HepG2 (cell line): Measurements from ENCODE around the gene MLANA. TPM values are rescaled to one million over a fixed set of nuclear protein-coding genes. Genes with fewer than 3 reads are reported as not detected.

Source experiments
- ATF1 ChIP-seq: IDR thresholded peaks from 2 replicates; pipeline ENCODE4 v1.6.1; 2016; ENCODE audit warnings: mild to moderate bottlenecking, control low read depth
- FOXA1 ChIP-seq, 2 experiments: fragments of 450-650 bp in 1 of 2; sonication (generic) in 1 of 2; formaldehyde crosslinking in 1 of 2; IDR thresholded peaks; 2 replicates each; pipeline versions ENCODE4 v1.4.0 to v1.6.1; 2016 to 2020; ENCODE audit warnings: missing genetic modification reagents in 1 of 2
- FOXK1 ChIP-seq: sonication (generic); formaldehyde crosslinking; IDR thresholded peaks from 2 replicates; pipeline ENCODE4 v1.4.0; 2020; ENCODE audit warnings: low read depth, missing genetic modification reagents, borderline replicate concordance
- HMGA1 ChIP-seq: sonication (generic); formaldehyde crosslinking; conservative IDR thresholded peaks from 2 replicates; pipeline ENCODE4 v1.4.0; 2020; ENCODE audit warnings: missing genetic modification reagents
- RBM39 ChIP-seq: fragments of 200-400 bp; formaldehyde crosslinking; IDR thresholded peaks from one replicate; pipeline ENCODE4 v1.6.1; 2018; ENCODE audit warnings: antibody characterized with exemption, mild to moderate bottlenecking, low read depth, low read length; ENCODE audit not compliant: poor library complexity, severe bottlenecking
- REL ChIP-seq: sonication (generic); formaldehyde crosslinking; conservative IDR thresholded peaks from 2 replicates; pipeline ENCODE4 v1.8.0; 2022; ENCODE audit warnings: mild to moderate bottlenecking, missing genetic modification reagents, moderate library complexity
- SETDB1 ChIP-seq: sonication (generic); formaldehyde crosslinking; IDR thresholded peaks from 2 replicates; pipeline ENCODE4 v1.5.1; 2020; ENCODE audit warnings: missing genetic modification reagents, mild to moderate bottlenecking, borderline replicate concordance
- SMARCE1 ChIP-seq: fragments of 450-650 bp; IDR thresholded peaks from 2 replicates; pipeline ENCODE4 v1.6.1; 2017; ENCODE audit warnings: borderline replicate concordance
- SMYD3 ChIP-seq: sonication (generic); formaldehyde crosslinking; IDR thresholded peaks from 2 replicates; pipeline ENCODE4 v1.8.1; 2023; ENCODE audit warnings: mild to moderate bottlenecking, missing genetic modification reagents
- SOX13 ChIP-seq, 3 experiments: fragments of 450-650 bp in 1 of 3; sonication (generic) in 1 of 3; formaldehyde crosslinking in 1 of 3; IDR thresholded peaks in 2 of 3; conservative IDR thresholded peaks in 1 of 3; 2 replicates each; pipeline versions ENCODE4 v1.5.0 to v1.6.1; 2016 to 2020; ENCODE audit warnings: antibody characterized with exemption in 1 of 3, mild to moderate bottlenecking in 1 of 3, missing compliant biosample characterization in 1 of 3, missing genetic modification reagents in 1 of 3, moderate library complexity in 1 of 3
- TGIF2 ChIP-seq: IDR thresholded peaks from 2 replicates; pipeline ENCODE4 v1.6.1; 2016; ENCODE audit warnings: control low read depth, missing compliant biosample characterization
- ZFP36 ChIP-seq: fragments of 150-350 bp; IDR thresholded peaks from 2 replicates; pipeline ENCODE4 v1.6.1; 2018; ENCODE audit warnings: borderline replicate concordance, low read length, low read depth; ENCODE audit not compliant: partially characterized antibody
- ZFX ChIP-seq: sonication (generic); formaldehyde crosslinking; IDR thresholded peaks from 2 replicates; pipeline ENCODE4 v1.4.0; 2020; ENCODE audit warnings: mild to moderate bottlenecking, low read depth, missing genetic modification reagents, moderate library complexity
- ZNF124 ChIP-seq: sonication (generic); formaldehyde crosslinking; IDR thresholded peaks from 2 replicates; pipeline ENCODE4 v1.4.0; 2020; ENCODE audit warnings: missing genetic modification reagents
- ZNF577 ChIP-seq: sonication (generic); formaldehyde crosslinking; IDR thresholded peaks from 2 replicates; pipeline ENCODE4 v1.4.0; 2020; ENCODE audit warnings: mild to moderate bottlenecking, low read depth, missing genetic modification reagents, borderline replicate concordance
- ZNF614 ChIP-seq: IDR thresholded peaks from 2 replicates; pipeline ENCODE4 v1.6.1; 2018; ENCODE audit warnings: missing biosample characterization, missing genetic modification reagents, inconsistent platforms, borderline replicate concordance
- polyA plus RNA-seq, 8 experiments: library from polyadenylated mRNA; depleted of rRNA in 3 of 8; stranded (reverse) in 7 of 8; unstranded in 1 of 8; fragments of >200 nt; fragmentation: Illumina TruSeq in 4 of 8; extraction: Trizol in 4 of 8; gene quantifications; 2 replicates each; pipeline versions ENCODE4 v1.2.1 to v1.2.3, GENCODE V29; 2011 to 2016; ENCODE audit warnings: low read depth in 4 of 8, missing spikeins in 1 of 8, mixed read lengths in 1 of 8; ENCODE audit not compliant: insufficient read depth in 1 of 8
- total RNA-seq, 5 experiments: library from RNA; depleted of rRNA; stranded (reverse); fragments of >200 nt; fragmentation: Illumina TruSeq; extraction: Trizol; gene quantifications; 2 replicates each; pipeline ENCODE4 v1.2.3, GENCODE V29; 2016; ENCODE audit warnings: low read depth in 1 of 5
- TF ChIP-seq, protein P1 (sequence below): sonication (generic); formaldehyde crosslinking; IDR thresholded peaks from 2 replicates; pipeline ENCODE4 v1.4.0; 2020; ENCODE audit warnings: missing genetic modification reagents, borderline replicate concordance
- TF ChIP-seq, protein P2 (sequence below): sonication (generic); formaldehyde crosslinking; IDR thresholded peaks from 2 replicates; pipeline ENCODE4 v1.4.0; 2020; ENCODE audit warnings: missing genetic modification reagents, low read depth, mild to moderate bottlenecking, borderline replicate concordance
- TF ChIP-seq, protein P3 (sequence below): sonication (generic); formaldehyde crosslinking; IDR thresholded peaks from 2 replicates; pipeline ENCODE4 v1.9.0; 2021; ENCODE audit warnings: missing genetic modification reagents, mild to moderate bottlenecking, borderline replicate concordance
- TF ChIP-seq, protein P4 (sequence below): sonication (generic); formaldehyde crosslinking; IDR thresholded peaks from 2 replicates; pipeline ENCODE4 v1.5.0; 2020; ENCODE audit warnings: missing genetic modification reagents
- TF ChIP-seq, protein P5 (sequence below): sonication (generic); formaldehyde crosslinking; IDR thresholded peaks from 2 replicates; pipeline ENCODE4 v1.9.0; 2021; ENCODE audit warnings: missing genetic modification reagents, mild to moderate bottlenecking, borderline replicate concordance

The MLANA gene
- total and polyA plus RNA-seq, 2 of the 13 experiments (the other 11 are each of a cell fraction or from before 2014, with no cell fraction given): 0.11 to 0.18 TPM

DNA sequence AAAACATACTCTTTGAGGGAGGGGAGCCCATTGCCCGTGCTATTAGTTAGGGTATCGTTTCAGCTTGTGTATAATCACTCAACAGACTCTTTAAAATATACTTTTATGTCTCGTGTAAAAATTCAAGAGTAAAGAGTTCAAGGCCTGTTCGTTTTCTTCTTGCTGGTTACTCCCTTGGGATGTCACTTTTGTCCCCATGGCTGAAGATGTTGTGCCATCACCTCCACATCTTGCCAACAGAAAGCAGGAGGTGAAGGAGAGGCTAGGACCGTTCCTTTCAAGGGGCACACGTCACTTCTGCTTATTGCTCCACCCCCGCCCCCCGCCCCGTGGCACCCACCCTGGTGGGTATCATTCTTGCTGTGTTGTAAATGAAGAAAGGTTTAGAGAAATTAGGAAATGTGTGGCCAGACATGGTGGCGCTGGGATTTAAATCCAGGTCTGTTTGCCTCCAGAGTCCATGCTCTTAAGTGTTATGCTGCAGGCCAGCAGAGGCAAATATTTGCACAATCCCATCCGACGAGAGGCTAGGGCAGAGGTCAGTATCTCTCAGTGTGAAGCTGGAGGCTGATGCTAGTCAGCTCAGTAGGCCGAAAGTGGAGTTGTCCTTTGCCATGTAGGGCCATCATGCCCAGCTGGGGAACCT is 3.0 kb downstream of the MLANA start (continued):
- no peak for TF ChIP-seq REL (CRISPR knock-in tag)
- TF ChIP-seq, protein P1, sequence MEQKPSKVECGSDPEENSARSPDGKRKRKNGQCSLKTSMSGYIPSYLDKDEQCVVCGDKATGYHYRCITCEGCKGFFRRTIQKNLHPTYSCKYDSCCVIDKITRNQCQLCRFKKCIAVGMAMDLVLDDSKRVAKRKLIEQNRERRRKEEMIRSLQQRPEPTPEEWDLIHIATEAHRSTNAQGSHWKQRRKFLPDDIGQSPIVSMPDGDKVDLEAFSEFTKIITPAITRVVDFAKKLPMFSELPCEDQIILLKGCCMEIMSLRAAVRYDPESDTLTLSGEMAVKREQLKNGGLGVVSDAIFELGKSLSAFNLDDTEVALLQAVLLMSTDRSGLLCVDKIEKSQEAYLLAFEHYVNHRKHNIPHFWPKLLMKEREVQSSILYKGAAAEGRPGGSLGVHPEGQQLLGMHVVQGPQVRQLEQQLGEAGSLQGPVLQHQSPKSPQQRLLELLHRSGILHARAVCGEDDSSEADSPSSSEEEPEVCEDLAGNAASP (CRISPR knock-in tag): peak; percentile 66; the same call in 1 of the 2 replicates
- no peak for TF ChIP-seq FOXA1 (IDR thresholded peaks at IDR 0.05)
- peak; percentile 83 for TF ChIP-seq FOXA1 (CRISPR knock-in tag; IDR thresholded peaks at IDR 0.05)
- TF ChIP-seq ATF1 (CRISPR knock-in tag): no peak
- no peak for TF ChIP-seq SMARCE1
- TF ChIP-seq, protein P2, sequence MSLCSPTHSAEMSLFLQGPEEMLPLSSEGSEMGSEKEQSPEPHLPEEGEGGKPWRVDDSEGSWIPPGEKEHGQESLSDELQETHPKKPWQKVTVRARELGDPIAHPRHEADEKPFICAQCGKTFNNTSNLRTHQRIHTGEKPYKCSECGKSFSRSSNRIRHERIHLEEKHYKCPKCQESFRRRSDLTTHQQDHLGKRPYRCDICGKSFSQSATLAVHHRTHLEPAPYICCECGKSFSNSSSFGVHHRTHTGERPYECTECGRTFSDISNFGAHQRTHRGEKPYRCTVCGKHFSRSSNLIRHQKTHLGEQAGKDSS (CRISPR knock-in tag): peak; percentile 60; the same call in 1 of the 2 replicates
- TF ChIP-seq, protein P3, sequence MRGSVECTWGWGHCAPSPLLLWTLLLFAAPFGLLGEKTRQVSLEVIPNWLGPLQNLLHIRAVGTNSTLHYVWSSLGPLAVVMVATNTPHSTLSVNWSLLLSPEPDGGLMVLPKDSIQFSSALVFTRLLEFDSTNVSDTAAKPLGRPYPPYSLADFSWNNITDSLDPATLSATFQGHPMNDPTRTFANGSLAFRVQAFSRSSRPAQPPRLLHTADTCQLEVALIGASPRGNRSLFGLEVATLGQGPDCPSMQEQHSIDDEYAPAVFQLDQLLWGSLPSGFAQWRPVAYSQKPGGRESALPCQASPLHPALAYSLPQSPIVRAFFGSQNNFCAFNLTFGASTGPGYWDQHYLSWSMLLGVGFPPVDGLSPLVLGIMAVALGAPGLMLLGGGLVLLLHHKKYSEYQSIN (CRISPR knock-in tag): no peak
- TF ChIP-seq HMGA1 (CRISPR knock-in tag): no peak
- TF ChIP-seq SETDB1 (CRISPR knock-in tag): no peak
- no peak for TF ChIP-seq SOX13 (IDR thresholded peaks at IDR 0.05)
- TF ChIP-seq SOX13 (CRISPR knock-in tag; conservative IDR thresholded peaks at IDR 0.05 in 1 of 2, IDR thresholded peaks at IDR 0.05 in 1 of 2): peak in 1 of 2 experiments; percentile 75; a peak in 2 of 4 replicates
- no peak for TF ChIP-seq ZFP36
- 0 out of 2 replicates have a peak, but pooled peaks have one; percentile 20 for TF ChIP-seq SMYD3 (CRISPR knock-in tag)
- TF ChIP-seq ZFX (CRISPR knock-in tag): peak; percentile 94
- TF ChIP-seq TGIF2 (CRISPR knock-in tag): no peak
- TF ChIP-seq, protein P4, sequence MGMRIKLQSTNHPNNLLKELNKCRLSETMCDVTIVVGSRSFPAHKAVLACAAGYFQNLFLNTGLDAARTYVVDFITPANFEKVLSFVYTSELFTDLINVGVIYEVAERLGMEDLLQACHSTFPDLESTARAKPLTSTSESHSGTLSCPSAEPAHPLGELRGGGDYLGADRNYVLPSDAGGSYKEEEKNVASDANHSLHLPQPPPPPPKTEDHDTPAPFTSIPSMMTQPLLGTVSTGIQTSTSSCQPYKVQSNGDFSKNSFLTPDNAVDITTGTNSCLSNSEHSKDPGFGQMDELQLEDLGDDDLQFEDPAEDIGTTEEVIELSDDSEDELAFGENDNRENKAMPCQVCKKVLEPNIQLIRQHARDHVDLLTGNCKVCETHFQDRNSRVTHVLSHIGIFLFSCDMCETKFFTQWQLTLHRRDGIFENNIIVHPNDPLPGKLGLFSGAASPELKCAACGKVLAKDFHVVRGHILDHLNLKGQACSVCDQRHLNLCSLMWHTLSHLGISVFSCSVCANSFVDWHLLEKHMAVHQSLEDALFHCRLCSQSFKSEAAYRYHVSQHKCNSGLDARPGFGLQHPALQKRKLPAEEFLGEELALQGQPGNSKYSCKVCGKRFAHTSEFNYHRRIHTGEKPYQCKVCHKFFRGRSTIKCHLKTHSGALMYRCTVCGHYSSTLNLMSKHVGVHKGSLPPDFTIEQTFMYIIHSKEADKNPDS (CRISPR knock-in tag): no peak
- TF ChIP-seq FOXK1: peak; percentile 28; the same call in 1 of the 2 replicates
- TF ChIP-seq ZNF614 (CRISPR knock-in tag): peak; percentile 81; the same call in 1 of the 2 replicates
- TF ChIP-seq ZNF124 (CRISPR knock-in tag): 0 out of 2 replicates have a peak, but pooled peaks have one; percentile 25
- no peak for TF ChIP-seq RBM39
- TF ChIP-seq, protein P5, sequence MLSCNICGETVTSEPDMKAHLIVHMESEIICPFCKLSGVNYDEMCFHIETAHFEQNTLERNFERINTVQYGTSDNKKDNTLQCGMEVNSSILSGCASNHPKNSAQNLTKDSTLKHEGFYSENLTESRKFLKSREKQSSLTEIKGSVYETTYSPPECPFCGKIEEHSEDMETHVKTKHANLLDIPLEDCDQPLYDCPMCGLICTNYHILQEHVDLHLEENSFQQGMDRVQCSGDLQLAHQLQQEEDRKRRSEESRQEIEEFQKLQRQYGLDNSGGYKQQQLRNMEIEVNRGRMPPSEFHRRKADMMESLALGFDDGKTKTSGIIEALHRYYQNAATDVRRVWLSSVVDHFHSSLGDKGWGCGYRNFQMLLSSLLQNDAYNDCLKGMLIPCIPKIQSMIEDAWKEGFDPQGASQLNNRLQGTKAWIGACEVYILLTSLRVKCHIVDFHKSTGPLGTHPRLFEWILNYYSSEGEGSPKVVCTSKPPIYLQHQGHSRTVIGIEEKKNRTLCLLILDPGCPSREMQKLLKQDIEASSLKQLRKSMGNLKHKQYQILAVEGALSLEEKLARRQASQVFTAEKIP (CRISPR knock-in tag): no peak
- no peak for TF ChIP-seq ZNF577 (CRISPR knock-in tag)
